HG03066 (cell line): Measurements from ENCODE around the gene PUS3.

Experiments
- ATAC-seq: cut with Tn5 transposase; IDR thresholded peaks from one replicate; pipeline ENCODE4 v1.9.1; 2021; ENCODE audit warnings: low read depth; ENCODE audit not compliant: unreplicated experiment

PUS3 gene

DNA sequence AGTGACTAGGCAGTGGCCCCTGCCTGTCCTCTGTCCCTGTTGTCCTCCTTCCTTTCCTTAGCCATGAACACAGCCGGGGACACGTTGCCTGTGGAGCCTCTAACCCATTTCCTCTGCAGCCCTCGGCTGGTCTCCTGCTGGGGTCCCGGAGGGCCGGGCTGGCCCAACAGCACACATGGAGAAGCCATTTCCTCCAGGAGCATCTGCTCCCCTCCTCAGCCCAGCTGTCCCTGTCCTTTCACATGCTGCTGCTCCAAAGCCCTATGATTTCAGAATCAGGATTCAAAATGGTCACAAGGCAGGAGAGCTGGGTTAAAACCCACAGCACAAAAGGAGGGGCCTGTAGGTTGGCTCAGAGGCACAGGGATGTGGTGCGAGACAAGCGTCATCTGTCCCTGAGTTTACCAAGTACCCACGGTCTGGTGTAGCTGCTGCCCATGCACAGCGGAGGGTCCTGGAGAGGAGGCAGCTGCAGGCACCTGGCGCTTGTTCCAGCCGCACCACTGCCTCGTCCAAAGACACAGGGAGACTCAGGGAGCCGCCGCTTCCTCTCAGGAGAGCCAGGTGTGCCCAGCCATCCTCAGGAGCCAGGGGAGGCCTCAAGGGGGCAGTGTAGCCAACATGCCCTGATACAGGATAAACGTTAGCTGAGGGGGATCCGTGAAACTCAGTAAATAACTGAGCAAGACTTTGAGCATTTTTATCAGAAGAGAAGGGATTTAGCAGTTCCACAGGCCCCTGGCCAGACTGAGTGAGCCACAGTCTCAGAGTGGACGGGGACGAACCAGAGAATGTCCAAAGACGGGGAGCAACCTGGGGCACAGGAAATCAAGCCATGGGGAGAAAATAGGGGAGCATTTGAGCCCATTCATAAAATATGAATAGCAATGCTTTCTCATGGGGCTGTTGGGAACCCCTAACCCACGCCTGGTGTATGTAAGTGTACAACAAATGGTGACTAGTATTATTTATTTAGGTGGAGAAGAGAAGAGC lies 38.9 kb upstream of the PUS3 start:
- no peak for ATAC-seq

DNA sequence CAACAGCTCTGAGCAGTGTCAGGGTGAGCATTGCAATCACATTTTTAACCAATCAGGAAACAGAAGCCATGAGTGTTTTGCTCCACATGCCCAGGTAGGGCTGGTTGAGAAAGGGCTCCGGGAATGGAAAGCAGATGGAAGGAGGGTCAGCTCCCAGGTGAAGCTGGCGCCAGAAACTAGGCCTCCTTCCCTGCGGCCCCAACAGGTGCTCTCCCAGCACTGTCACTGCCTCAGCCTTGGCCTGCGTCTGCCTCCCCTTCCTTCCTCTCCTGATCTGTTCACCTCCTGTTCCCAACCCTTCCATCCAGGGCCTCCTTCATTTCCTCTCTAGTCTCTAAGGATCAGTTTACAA lies 38.2 kb upstream of the PUS3 start:
- no peak for ATAC-seq

- ATAC-seq, result no peak
These were observed 37.1 kb upstream of the PUS3 start for GRCh38 chr11:125940145-125940544.

DNA sequence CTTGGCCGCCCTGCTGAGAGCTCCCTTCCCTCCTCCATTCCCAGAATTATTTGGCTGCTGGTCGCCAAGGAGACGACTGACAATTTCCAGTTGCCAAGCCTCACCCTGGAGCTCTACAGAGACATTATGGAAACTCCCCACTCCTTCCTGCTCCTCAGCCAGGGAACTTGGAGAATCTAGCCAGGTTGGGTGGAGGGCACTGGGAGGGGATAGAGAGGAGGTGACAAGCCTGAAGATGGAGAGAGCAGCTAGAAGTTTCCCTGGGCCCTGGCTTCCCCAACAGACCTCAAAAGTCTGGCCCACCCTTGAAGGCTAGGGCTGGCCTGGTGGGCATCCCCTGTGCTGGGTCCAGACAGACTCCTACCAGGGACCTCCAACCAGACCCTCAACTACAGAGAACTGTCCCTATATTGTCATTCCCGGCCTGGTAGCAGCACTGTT lies 36.1 kb upstream of the PUS3 start:
- ATAC-seq, result no peak

DNA sequence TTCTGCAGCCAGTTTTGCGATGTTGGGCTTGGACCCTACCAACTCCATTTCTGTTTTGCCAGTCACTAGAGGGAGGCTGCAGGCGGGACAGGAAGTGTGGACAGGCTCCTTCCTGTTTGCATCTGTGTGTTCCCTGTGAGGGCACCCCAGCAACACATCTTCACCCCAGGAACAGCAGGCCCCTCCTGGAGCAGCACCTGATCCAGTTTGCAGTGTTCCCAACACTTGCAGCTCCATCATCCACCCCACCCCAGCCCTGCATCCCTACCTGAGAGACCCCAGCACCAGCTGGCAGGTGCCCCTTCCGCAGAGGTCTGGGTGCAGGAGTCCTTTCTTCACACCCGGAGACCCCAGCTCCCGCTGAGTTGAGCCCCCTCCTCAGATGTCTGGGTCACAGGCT lies 35.4 kb upstream of the PUS3 start:
- no peak for ATAC-seq

- ATAC-seq, result no peak
These were observed 32.7 kb upstream of the PUS3 start for GRCh38 chr11:125935618-125936199.

DNA sequence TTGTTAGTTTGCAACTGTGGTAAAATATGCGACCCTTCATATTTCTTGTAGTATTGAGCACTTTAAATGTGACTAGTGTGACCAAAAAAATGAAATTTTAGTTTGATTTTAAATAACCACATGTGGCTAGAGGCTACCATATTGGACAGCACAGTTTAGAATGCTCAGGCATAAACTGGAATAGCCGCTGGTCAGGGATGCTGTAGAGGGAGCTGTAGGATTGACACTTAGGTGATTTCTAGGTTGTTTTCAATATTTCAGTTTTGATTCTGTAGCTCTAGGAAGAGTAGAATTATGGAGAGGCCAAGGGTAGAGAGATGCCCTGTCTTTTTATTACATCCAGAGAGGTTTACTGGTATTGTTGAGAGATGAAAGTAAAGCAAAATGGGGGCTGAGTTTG lies 32.0 kb upstream of the PUS3 start:
- no peak for ATAC-seq

- no peak for ATAC-seq
These were observed 31.5 kb upstream of the PUS3 start for GRCh38 chr11:125934473-125934872.

DNA sequence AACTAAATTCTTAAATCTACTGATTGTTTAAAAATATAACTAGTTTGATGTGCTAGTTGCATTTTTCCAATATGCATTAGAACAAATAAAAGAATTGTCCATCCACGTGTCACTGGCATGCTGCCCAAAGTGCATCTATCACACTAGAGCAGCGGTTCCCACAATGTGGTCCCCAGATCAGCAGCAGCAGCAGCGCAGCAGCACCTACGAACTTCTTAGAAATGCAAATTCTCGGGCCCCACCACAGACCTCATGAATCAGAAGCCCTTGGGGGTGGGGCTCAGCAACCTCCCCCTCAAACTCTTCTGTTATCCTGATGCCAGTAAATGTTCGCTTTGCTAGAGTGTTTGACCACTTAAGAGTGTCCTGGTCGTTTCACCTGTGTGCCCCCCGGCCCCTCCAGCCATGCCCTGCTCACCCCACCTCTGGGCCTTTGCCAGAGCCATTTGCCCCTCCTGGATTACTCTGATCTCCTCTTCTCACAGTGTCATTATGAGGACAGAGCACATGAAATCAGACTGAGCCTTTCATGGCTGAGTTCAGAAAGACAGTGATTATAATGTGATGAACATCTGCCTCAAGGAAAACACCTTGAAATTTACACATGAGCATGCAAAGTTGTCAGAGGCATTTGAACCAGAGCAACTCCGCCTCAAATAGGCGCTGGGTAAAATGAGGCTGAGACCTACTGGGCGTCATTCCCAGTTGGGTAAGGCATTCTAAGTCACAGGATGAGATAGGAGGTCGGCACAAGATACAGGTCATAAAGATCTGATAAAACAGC lies 30.2 kb upstream of the PUS3 start:
- ATAC-seq, result no peak

- no peak for ATAC-seq
These were observed 29.3 kb upstream of the PUS3 start for GRCh38 chr11:125932301-125932700.

DNA sequence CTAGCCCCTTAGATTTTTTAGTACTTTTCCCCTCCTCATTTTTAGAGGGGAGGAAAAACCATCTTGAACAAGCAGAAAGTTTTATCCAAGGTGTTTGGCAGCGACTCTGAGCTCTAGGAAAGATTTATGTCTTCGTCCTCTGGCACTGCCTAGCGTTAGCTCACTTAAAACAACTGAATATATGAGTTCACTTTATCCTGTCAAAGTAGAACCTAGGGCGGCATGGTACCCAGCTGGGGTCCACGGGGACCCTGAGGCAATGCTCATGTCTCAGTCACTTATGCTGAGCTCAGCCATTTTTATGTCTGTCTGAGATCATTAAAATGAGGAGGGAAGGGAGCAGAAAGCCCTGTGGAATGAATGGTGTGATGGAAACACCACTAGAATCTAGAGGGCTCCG lies 28.7 kb upstream of the PUS3 start:
- no peak for ATAC-seq

DNA sequence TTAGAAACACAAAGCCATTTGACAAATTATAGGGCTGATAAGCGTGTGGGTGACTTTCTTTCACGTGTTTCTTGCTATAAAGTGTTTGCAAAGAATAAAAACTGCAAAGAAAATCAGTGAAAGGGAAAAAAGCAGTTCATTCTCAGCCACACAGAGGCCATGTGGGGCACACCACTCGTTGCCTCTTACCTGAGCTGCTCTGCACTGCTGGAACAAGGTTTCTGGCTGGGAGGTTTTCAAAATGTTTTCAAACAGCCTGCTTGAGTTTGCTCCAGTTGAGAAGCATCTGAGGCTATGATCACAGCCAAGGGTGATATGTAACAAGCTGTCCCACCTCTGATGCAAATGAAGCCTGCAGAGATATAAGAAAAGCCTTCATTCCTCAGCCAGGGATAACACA lies 28.1 kb upstream of the PUS3 start:
- no peak for ATAC-seq

- no peak for ATAC-seq
These were observed 27.1 kb upstream of the PUS3 start for GRCh38 chr11:125930076-125930450.

DNA sequence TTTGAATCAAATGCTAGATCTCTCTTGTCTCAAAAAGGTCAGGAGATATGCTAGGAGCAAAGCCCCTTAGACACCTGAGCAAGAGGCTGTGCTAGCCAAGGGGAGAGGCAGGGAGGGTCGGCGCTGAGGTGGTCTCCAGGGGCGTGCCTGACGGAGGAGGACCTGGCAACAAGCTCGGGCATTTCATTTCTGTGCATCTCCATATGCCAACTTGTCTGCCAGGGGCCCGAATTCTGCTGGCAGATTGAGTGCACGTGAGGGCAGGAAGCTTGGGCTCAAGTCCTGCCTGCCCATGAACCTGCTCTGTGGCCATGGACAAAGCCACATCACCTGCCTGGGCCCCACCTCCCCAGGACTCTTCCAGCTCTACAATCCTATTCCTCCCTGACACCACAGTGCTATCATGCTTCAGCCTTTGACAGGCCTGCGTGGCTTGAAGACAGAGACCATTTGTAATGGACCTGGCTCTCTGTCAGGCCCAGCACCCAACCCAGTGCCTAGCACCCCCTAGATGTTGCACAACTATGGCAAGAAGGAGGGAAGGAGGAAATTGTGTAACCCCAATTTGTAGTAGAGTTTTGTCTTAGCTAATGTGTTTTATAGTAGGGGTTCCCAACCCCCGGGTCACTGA lies 26.6 kb upstream of the PUS3 start:
- ATAC-seq, result no peak

DNA sequence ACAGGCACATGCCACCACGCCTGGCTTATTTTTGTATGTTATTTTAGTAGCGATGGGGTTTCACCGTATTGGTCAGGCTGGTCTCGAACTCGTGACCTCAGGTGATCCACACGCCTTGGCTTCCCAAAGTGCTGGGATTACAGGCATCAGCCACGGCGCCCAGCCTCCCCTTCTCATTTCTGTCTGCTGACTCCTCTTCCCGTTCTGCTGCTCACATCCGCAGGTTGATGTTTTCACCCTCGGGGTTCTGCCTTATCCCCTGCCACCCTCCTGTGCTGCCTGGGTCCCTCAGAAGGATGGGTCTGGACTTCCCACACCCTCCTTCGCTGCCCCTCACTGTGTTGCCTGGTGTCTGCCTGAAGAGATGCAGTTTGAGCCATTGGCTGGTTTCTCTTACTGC lies 23.7 kb upstream of the PUS3 start:
- ATAC-seq, result no peak

- no peak for ATAC-seq
These were observed 22.8 kb upstream of the PUS3 start for GRCh38 chr11:125925804-125926203.

GRCh38 chr11:125925247-125925740 lies 22.3 kb upstream of the PUS3 start:
- no peak for ATAC-seq

GRCh38 chr11:125924384-125925007 lies 21.5 kb upstream of the PUS3 start:
- no peak for ATAC-seq

GRCh38 chr11:125923633-125924032 lies 20.6 kb upstream of the PUS3 start:
- ATAC-seq, result no peak

GRCh38 chr11:125923012-125923579 lies 20.1 kb upstream of the PUS3 start:
- no peak for ATAC-seq
